Measurements from ENCODE around the gene C20orf144.

Gene C20orf144

DNA sequence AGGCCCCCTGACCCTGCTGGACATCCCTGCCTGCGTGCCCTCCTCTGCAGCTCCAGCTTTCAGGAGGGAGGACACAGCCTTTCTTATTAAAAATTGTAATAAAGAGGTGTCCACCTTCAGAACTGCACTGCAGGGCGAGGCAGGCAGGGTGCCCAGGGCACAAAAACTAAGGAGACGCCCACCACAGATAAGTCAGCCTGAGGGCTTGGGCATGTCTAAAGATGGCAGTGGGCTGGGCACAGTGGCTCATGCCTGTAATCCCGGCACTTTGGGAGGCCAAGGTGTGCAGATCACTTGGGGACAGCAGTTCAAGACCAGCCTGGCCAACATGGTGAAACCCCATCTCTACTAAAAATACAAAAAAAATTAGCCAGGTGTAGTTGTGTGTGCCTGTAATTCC is 7.0 kb upstream of the C20orf144 start:
- Mint-ChIP-seq H3K36me3 (ENCODE audit: low read depth) (peaks cover 7% of the 10 kb centered on the region), H3K4me1 (ENCODE audit: low read depth) (peaks cover 8% of the 10 kb centered on the region), H3K27ac (peak overlapping the region; percentile 55), H3K4me3 (no peak overlapping the region), H3K27me3 (ENCODE audit: low read depth) (no peaks in the 10 kb centered on the region), H3K9me3 (no peaks in the 10 kb centered on the region)

DNA sequence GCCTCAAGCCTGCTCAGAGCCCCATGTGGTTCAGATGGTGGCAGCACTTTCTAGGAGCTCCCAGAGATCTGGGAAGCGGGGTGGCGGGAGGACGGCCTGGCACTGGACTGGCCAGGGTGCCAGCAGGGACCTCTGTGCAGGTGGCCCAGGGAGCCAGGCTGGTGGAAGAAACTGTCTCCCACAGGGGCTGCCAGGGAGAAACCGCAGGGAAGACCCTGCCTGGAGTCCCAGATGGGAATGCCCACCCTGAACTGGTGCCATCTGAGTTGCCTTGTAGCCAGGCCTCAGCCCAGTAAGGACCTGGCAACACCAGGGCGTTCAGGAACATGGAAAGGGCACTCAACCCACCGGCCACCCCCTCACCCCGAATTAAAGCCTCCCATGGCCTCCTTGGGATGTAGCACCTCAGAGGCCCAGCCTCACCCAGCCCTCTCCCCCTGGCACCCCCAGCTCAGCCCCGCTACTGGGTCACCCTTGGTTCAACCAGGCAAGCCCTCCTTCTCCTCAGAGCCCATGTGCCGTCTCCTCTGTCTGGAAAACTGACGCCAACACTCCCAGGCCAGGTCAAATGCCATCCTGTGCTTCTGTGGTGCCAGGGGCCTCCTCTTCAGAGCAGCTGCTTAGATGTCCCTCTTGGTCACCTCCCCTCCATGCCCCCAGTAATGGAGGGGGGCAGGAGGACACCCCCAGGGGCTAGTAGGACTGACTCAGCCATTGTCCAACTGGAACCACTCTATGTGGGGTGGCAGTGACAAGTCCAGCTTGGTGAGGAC is 5.9 kb upstream of the C20orf144 start:
- Mint-ChIP-seq H3K27me3 (ENCODE audit: low read depth) (no peaks in the 10 kb centered on the region), H3K27ac (no peak overlapping the region), H3K4me1 (ENCODE audit: low read depth) (peaks cover 8% of the 10 kb centered on the region), H3K36me3 (ENCODE audit: low read depth) (peaks cover 10% of the 10 kb centered on the region), H3K4me3 (no peak overlapping the region), H3K9me3 (no peaks in the 10 kb centered on the region)

DNA sequence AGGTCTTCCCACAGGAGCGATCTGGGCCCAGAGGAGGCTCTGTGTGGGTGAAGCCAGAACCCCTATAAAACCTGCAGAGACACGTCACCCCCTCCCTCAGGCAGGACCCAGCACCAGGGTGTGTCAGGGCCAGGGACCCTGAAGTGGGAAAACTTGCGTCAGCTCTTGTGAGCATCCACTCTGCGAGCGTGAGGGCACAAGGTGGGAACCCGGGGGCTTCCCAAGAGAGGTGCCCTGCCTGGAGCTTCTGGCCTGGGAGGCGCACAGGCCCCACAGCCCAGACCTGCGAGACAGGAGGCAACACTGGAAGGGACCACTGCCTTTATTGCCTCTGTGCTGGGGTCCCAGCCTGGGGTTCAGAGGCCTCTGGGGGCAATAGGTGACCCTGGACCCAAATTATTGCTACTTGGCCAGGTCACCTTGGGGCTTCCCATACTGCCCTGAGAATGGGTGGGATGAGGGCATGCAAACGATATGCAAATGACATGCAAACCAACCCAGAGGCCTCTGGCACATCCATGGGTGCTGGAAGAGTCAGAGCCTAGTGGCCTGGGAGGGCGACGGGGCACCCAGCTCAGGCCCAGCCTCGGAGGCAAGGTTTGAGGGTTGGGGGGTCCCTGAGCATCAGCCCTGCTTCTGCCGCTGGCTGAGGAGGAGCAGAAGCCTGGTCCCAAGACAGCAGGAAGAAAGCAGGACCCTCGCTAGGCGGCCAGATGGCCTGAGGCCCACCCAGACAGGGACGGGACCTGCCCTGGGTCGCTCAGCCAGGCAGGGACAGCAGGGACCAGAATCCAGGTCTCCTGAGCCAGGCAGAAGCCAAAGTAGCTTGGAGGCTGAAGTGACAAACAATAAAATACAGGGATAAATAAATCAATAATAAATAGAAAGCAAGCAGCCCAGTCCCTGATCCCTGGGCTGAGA is 5.1 kb upstream of the C20orf144 start:
- no peak overlapping the region for H3K27ac Mint-ChIP-seq
- H3K36me3 Mint-ChIP-seq (ENCODE audit: low read depth) = peaks cover 10% of the 10 kb centered on the region
- H3K27me3 Mint-ChIP-seq (ENCODE audit: low read depth) = no peaks in the 10 kb centered on the region
- no peak overlapping the region for H3K4me3 Mint-ChIP-seq
- H3K9me3 Mint-ChIP-seq = no peaks in the 10 kb centered on the region
- peaks cover 4% of the 10 kb centered on the region for H3K4me1 Mint-ChIP-seq (ENCODE audit: low read depth)

DNA sequence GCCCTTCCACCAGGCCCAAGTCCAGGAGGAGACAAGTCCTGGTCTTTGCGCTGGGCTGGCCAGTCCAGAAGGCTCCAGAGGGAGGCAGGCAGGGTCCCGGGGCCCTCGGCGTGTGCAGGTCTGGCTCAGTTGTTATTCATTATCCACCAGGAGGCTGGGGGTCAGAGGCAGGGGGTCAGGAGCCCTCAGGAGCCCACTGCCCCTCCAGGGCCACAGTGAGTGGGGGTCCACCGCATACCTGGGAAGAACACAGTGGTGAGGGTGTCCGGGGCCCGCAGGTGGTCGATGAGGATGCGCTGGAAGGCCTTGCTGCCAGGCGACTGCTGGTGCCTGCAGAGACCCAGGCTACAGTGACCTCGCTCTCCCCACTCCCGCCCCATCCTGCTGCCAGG is 4.4 kb upstream of the C20orf144 start:
- Mint-ChIP-seq H3K9me3 (no peaks in the 10 kb centered on the region), H3K4me3 (no peak overlapping the region), H3K27ac (no peak overlapping the region), H3K4me1 (ENCODE audit: low read depth) (peaks cover 5% of the 10 kb centered on the region), H3K36me3 (ENCODE audit: low read depth) (peaks cover 10% of the 10 kb centered on the region), H3K27me3 (ENCODE audit: low read depth) (no peaks in the 10 kb centered on the region)

DNA sequence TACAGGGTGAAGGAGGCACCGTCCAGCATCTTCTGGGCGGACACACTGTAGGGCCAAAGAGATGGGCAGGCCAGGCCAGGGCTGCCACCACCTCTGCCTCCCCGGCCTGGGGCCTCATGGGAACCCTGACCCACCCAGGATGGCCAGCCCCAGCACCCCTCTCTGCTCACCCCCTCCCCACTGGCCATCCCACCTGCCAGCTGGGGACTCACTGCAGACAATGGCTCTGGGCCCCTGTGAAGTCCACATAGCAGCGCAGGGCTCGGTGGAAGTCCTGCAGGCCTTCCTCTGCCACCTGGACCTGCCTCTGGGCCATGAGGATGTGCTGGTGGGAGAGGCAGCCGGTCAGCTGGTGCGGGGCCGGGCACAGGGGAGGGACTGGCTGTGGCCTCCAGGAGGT is 3.6 kb upstream of the C20orf144 start:
- Mint-ChIP-seq H3K36me3 (ENCODE audit: low read depth) (peaks cover 10% of the 10 kb centered on the region), H3K9me3 (no peaks in the 10 kb centered on the region), H3K4me3 (no peak overlapping the region), H3K27me3 (ENCODE audit: low read depth) (no peaks in the 10 kb centered on the region), H3K4me1 (ENCODE audit: low read depth) (peaks cover 9% of the 10 kb centered on the region), H3K27ac (no peak overlapping the region)

DNA sequence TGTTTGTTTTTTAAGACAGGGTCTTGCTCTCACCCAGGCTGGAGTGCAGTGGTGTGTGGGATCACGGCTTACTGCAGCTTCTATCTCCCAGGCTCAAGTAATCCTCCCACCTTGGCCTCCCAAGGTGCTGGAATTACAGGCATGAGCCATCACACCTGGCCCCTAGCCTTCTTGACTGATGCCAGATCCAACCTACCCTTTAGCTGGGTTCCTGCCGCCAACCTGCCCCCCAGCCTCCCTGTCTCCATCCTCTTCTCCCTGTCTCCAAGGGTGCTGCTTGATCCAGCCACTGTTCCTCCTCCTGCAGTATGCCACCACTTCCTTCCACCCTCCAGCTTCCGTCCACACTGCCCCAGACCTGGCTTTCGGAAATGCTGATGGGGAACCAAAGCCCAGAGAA is 3.2 kb upstream of the C20orf144 start:
- Mint-ChIP-seq H3K4me1 (ENCODE audit: low read depth) (peaks cover 9% of the 10 kb centered on the region), H3K9me3 (no peaks in the 10 kb centered on the region), H3K27me3 (ENCODE audit: low read depth) (no peaks in the 10 kb centered on the region), H3K36me3 (ENCODE audit: low read depth) (peaks cover 10% of the 10 kb centered on the region), H3K4me3 (no peak overlapping the region), H3K27ac (no peak overlapping the region)

DNA sequence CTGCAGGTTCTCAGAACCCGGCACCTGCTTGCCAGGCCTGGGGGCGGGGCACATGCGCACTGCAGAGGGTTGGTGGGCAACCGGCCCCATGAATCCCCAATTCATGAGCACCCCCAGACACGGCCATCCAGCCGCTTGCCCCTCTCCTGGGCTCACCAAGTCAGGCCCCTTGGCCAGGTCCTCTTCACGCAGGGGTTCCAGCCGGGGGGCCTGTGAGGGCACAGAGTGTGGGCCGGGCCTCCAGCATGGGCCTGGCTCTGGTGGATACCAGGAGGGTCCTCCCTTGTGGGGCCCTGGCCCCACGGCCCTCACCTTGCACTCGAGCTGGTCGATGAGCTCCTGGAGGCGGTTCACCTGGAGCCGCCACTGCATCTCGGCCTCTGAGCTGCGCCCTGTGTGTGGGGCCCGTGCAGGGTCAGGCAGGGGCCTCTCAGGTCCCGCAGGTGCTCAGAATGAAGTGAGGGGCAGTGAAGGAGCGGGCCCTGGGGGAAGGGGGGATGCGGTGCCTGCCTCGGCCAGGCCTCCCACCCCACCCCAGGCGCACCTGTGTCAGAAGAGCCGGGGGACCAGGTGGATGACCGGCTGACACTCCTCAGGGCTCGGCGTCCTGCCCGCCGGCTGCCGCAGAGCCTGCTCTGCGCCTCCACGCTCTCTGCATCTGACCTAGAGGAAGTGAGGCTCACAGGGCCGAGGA is 2.6 kb upstream of the C20orf144 start:
- Mint-ChIP-seq H3K4me1 (ENCODE audit: low read depth) (peaks cover 12% of the 10 kb centered on the region), H3K27me3 (ENCODE audit: low read depth) (no peaks in the 10 kb centered on the region), H3K4me3 (no peak overlapping the region), H3K36me3 (ENCODE audit: low read depth) (peaks cover 12% of the 10 kb centered on the region), H3K27ac (no peak overlapping the region), H3K9me3 (no peaks in the 10 kb centered on the region)

DNA sequence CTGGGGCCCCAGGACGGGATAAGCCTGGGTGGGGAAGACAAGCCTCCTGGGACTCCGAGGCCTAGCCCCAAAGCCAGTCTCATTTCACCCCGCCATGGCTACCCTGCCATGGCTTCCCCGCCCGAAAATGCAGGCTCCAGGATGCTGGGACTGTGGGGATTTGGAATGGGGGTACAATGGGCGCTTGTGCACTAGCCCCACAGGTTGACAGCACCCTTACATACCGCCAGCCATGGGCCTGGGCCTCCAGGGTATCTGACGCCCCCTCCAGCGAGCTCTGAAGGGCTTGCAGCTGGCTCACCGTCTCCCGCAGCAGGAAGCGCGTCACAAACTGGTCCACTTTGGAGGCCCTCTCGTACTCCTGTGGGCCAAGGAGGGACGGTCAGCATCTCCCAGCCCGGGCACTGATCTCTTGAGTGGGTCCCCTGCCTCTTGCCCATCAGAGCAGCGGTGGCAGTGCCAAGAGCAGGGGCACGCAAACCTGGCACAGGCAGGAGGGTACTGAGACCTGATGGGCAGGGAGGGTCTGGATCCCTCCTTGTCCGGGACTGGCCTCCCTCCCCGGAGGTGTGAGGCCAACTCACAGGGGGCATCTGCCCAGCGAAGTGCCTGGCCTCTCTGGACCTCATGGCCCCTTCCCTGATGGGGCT is 2.0 kb upstream of the C20orf144 start:
- Mint-ChIP-seq H3K9me3 (no peaks in the 10 kb centered on the region), H3K4me3 (no peak overlapping the region), H3K27ac (no peak overlapping the region), H3K4me1 (ENCODE audit: low read depth) (peaks cover 19% of the 10 kb centered on the region), H3K36me3 (ENCODE audit: low read depth) (peaks cover 14% of the 10 kb centered on the region), H3K27me3 (ENCODE audit: low read depth) (no peaks in the 10 kb centered on the region)

DNA sequence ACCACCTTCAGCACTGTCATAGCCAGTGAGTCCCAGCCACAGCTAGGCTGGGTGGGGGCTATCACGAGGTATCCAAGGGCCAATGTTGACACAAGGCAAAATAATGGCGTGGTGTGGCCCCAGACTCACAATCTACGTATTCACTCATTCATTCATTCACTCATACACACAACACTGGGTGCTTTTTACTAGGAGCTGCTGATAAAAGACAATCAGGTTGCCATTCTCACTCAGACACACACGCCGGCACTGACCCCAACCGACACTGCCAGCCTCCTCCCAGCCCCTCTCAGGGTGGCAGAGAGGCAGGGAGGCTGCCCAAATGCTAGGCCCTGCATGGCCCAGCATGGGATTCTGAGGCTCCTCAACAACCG is 1.5 kb upstream of the C20orf144 start:
- Mint-ChIP-seq H3K36me3 (ENCODE audit: low read depth) (peaks cover 14% of the 10 kb centered on the region), H3K27ac (no peak overlapping the region), H3K4me1 (ENCODE audit: low read depth) (peaks cover 23% of the 10 kb centered on the region), H3K4me3 (no peak overlapping the region), H3K9me3 (no peaks in the 10 kb centered on the region), H3K27me3 (ENCODE audit: low read depth) (no peaks in the 10 kb centered on the region)

DNA sequence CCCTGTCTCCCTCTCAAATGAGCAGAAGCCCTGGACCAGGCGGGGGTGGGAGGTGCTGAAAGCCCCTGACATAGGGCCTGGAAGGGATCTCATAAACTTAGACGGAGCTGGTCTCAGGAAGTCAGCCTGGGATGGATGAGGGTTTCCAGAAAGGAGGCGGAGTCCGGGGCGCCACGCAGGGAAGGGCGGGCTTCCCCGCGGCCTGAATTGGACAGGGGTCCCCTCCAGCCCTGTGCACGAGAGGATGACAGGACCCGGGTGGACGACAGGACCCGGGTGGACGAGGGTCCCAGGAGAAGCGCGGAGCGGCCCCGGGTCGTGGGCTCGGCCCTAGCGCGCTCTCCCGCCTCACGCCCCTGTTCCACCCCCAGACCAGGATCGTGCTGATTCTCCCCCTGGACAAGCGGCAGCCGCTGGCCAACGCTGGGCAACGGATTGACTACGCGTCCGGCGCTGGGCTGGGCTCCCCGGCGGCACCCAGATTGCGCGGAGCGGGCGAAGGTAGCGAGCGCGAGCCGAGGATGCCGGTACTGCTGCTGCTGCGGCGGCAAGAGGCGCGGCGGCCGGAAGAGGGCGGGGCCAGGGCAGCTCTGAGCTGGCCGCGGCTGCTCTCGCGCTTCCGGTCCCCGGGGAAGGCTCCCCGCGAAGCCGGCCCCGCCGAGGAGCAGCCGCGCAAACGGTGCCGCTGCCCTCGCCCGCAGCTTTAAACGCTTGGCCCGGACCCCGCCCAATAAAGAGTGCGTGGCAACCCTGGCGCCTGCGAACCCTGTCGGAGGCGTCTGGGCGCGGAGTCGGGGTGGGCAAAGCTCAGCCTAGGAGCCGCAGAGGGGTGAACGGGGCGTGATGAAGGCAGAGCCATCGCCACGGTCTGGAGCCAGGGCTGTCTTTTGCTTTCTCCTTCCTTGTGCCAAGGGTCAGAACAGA is 1.3 kb downstream of the C20orf144 start:
- peak overlapping the region; percentile 91 for H3K27ac Mint-ChIP-seq
- no peaks in the 10 kb centered on the region for H3K27me3 Mint-ChIP-seq (ENCODE audit: low read depth)
- no peaks in the 10 kb centered on the region for H3K9me3 Mint-ChIP-seq
- peaks cover 37% of the 10 kb centered on the region for H3K4me1 Mint-ChIP-seq (ENCODE audit: low read depth)
- peaks cover 11% of the 10 kb centered on the region for H3K36me3 Mint-ChIP-seq (ENCODE audit: low read depth)
- H3K4me3 Mint-ChIP-seq = peak overlapping the region; percentile 89

DNA sequence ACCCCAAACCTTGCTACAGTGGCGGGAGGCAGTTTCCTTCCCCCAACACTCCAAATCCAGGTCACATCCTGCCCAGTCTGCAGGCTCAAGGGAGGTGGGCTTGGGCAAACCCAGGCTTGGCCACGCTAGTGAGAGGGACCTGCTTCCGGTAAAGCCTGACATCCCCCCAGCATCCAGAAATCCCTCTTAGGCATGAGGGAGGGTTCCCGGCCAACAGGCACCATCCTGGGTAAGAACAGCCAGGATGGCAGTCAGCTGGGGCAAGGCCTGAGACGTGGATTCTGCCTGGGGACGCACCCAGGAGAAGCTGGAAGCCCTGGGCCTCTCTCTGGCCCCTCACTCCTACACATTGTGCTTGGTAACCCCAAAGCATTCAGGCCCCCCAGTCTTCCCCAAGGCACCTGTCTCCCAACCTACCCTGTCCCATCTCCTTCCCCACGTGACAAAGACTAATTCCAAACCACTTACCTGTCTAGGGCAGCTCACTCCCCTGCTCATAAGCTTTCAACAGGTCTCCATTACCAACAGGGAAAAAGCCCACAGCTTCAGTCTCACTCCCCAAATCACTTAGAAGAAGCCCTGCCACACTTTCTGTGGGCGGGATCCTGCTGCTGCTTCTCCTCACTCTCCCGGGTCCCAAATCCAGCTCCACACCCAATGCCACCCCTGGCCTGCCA is 2.1 kb downstream of the C20orf144 start:
- Mint-ChIP-seq H3K27ac (peak overlapping the region; percentile 91), H3K27me3 (ENCODE audit: low read depth) (no peaks in the 10 kb centered on the region), H3K4me1 (ENCODE audit: low read depth) (peaks cover 39% of the 10 kb centered on the region), H3K36me3 (ENCODE audit: low read depth) (peaks cover 9% of the 10 kb centered on the region), H3K4me3 (peak overlapping the region; percentile 89), H3K9me3 (no peaks in the 10 kb centered on the region)

DNA sequence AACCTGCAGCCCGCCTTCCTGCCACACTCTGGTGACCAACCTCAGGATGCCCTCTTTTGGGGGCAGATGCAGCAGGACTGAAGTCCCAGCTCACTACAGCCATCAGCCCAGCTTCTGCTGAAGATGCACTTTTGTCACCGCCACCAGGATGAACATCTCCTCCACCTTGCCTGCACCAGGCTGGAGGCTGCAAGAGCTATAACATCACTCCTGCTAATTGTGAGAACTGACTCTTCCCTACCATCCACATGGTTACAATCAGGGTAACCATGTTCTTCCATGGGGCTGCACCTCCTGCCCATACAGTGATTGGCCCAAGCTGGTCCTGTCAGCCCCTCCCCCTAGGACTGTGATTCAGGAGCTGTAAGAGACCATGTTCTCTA is 2.6 kb downstream of the C20orf144 start:
- Mint-ChIP-seq H3K36me3 (ENCODE audit: low read depth) (peaks cover 10% of the 10 kb centered on the region), H3K4me3 (peak overlapping the region; percentile 89), H3K9me3 (no peaks in the 10 kb centered on the region), H3K27me3 (ENCODE audit: low read depth) (no peaks in the 10 kb centered on the region), H3K27ac (peak overlapping the region; percentile 91), H3K4me1 (ENCODE audit: low read depth) (peaks cover 40% of the 10 kb centered on the region)

Measured in T-helper 1 cell treated with Interleukin-12 subunit alpha and Interleukin-12 subunit beta and Interleukin-4 antibody, amounts not matched to agents 30 μg/mL and 1 μg/mL, for 36 hours (primary cell).